Fibroblast of skin of right biceps (primary cell): Measurements from ENCODE around the gene CRACDL.

Experiments
- DNase-seq: peaks from one replicate; pipeline ENCODE4 v3.0.0-alpha.2; 2013

The CRACDL gene

DNA sequence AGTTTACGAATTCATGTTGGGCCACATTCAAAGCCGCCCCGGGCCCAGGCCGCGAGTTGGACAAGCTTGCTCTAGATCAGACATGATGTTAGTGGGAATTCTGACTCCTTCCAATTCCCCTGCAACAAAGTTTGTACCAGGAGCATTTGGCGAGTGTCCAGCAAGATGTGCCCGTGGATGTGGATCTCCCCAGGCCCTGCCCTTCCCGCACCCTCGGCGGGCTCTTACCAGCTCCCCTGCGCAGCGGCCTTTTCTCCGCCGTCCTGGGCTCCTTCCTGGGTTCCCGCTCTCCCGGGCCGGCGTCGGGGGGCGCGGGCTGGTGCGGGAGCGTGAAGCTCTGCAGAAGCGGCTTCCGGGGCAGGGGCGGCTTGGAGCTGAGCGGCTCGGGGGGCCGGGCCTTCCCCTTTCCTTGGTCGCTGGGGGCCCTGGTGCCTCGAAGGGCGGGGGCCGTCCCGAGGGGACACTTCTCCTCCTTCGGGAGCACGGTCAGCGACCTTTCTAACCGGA lies 114.3 kb downstream of the CRACDL start:
- DNase-seq: no peak

DNA sequence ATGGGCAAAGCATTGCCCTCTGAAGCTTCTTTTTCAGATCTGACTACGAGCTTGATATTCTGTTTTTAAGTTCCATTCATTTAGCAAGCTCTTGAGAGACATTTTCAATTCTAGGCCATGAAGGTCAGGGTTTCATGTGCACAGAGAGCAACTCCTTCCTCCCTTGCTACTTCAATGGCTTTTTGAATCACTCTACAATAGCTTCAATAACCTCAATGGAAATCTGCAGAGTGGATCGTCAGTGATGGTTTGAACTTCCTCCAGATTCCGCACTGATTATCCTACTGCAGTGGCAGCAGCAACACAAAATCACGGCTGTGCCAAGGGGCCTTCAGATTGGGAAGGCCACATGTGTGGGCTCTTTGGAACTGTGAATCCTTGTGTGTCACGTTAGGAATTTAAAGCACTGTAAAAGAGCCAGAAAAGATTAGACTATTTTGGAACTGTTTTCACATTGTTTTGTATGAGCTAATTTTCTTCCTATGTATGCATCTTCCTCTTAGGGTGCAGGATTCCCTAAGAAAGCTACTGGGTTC lies 116.7 kb downstream of the CRACDL start:
- DNase-seq: no peak

DNA sequence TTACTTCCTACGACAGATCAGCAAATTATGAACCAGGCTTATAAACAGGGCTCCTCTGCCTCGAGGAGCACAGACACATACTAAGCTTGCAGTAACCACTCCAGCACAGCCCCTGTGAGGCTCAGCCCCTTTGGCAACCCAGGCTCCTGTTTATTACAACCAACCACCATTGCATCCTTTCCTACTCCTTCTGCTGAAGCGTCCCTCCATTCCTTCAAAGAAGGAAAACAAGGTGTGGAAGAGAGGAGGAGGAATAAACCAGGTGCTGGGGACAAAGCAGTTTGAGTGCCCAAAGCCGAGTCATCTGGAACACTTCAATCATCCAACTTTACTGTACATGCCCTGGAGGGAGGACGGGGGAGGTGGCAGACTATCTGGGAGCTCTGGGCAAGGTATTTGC lies 117.9 kb downstream of the CRACDL start:
- DNase-seq: no peak

DNA sequence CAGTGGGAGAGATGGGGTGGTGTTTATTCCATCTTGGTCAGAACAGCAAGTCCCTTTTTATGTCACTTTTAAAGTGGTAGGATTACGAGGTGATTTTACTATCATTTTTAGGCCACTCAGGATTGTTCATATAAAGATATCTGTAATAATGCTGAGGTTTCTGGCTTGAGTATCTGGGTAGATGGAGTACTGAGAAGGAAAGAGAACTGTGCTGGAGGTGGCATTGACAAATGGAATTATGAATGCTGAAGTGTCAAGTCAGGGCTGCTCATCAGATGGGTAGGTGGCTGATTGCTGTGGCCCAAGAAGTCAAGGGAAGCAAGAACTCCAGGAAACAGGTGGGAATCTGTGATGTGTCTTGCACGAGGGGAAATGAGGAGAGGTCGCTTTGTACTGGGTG lies 119.7 kb downstream of the CRACDL start:
- no peak for DNase-seq

DNA sequence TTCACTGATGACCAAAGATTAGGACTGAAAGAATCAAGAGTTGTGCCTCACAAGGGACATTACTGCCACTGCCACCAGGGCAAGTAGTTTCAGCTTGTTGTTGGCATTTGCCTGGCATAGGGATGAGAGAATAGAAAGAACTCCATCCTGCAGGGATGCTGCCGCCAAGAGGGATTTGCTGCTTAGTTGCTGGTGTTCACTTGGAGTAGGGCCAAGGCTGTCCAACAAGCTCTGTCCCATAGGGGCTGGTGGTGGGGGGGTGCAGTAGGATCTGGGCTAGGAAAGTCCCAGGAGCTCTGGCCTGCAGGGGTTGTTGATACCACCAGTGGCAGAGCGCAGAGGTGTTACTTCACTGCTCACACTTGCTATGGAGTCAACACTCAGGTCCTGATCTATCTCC lies 120.2 kb downstream of the CRACDL start:
- no peak for DNase-seq

DNA sequence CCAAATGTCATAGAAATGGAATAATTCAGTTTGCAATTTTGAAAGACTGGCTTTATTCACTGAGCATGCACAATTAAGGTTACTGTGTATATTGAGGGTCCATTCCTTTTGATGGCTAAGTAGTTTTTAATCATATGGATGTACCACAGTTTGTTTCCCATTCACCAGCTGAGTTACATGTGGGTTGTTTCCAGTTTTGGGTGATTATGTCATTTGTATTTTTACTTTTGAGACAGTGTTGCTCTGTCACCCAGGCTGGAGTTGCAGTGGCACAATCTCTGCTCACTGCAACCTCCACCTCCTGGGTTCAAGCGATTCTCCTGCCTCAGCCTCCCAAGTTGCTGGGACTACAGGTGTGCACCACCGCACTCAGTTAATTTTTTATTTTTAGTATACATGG lies 124.3 kb downstream of the CRACDL start:
- DNase-seq: no peak

DNA sequence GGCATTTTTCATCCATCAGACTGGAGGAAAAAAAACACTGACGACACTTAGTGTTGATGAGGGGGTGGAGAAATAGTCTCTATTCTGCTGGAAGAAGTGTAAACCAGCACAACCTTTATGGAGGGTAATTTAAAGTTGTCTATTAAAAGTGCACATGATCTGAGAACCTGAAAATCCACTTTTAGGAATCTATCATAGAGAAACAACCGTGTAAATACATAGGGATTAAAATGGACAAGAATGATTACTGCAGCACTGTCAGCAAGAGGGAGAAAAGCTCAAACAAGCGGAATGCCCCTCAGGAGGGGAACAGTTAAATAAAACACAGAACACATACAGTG lies 125.5 kb downstream of the CRACDL start:
- DNase-seq: no peak

DNA sequence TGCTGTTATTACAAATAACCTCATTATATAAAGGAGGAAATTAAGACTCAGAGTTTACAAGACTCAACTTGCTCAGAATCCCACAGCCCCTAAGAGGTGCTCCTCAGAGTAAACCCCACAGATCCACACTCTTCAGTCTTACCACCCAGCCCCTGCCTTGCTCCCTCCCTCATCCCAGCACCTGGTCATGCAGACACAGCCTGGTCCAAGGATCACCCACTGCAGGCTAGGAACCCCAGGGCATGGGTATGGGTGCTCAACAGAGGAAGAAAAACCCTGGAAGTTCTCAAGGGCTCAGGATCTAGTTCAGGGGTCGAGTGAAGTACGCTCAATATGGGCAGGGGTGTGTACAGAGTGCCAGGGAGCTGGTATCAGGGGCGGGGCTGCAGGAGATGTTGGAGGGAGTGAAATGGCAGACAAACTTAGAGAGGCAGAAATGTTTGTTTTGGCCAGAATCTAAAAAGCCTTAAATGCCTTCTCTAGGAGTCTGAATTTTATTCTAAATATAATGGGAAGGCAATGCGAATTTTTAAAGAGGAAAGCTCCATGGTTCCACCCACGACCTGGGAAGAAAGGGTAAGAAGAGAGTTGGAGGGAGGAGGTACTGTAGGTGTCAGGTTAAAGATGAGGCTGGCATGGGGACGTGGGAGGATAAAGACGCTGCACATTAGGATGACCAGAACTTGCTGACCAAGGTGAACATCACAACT lies 126.0 kb downstream of the CRACDL start:
- DNase-seq: no peak

DNA sequence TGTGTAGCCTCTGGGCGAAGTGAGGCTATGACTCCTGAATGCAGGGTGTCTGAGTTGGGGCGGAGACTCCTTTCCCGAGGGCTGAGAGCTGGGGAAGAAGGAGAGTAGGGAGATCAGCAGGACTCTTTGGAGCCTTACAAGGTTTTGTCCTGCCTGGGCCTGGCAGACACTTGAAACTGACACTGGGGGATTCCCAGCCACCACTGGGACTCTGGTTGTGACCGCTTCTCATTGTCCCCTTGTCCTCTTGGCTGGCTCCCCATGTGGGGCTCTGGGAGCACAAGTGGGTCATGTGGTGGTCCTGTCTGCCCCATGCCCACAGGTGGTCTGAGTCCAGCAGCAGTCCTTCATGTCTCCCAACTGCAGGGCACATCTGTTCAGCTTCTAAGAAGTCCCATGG lies 126.9 kb downstream of the CRACDL start:
- no peak for DNase-seq

DNA sequence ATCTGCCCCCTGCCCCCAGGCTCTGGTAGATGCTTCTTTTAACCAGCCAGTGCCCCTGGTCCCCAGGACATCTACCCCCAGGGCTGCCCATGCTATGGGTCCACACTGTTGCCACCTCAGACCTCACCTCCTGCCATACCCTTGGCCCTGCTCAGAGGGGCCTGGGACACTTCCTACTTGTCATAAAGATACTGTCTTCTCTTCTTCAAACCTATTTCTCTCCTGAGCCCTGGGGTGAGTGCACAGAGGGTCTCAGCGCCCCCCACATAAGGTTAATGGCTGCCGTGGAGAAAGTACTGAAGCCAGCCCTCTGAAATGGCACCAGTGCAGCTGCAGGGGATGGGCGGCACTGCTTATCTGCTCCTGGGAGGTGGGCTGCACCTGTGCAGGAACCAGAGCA lies 127.5 kb downstream of the CRACDL start:
- no peak for DNase-seq

DNA sequence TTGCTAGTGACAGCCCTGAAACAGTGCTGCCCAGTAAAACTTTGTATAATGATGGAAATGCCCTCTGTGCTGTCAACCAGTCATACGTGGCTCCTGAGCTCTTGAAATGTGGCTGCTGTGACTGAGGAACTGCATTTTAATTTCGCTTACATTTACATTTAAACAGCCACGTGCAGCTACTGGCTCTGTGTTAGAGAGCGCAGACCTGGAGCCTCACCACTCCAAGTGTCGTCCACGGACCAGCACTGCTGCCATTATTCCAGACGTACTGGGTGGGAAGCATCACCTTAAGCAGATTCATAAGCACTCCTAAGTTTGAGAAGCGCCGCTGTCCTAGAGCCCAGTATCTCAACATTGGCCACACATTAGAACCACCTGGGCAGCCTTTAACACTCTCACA lies 128.1 kb downstream of the CRACDL start:
- no peak for DNase-seq

DNA sequence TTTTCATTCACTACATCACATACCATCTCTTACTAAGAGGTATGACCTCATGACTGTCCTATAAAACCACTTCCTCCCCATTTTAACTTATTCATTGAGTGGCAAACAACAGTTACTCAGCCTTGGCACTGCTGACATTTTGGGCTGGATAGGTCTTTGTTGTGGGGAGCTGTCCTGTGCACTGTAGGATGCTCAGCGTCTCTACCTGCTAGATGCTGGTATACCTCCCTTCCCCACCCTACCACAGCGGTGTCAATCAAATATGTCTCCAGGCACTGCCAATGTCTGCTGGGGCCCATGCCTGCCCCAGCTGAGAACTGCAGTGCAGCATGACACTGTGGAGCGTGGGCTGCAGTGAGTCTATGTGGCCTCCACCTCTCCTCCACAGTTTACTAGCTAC lies 128.8 kb downstream of the CRACDL start:
- no peak for DNase-seq

DNA sequence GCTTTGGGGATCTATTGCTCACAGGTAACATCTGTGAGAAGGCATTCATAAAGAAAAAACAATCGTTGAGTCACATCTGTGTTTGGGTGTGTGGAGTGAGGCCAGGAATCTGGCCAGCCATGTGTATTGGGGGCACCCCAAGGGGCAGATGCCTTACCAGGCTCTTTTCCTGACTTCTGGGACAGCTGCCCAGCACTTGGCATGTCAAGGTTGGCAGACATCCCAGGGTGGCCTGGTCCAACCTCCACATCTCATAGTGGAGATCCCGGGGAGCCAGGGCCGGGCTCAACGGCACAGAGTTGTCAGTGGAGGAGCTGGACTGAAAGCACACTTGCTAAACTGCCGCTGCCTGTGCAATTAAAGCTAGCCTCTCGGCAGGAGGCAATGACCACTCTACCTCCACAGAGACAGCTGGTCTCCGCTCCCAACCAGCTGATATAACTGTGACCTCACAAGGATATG lies 129.8 kb downstream of the CRACDL start:
- no peak for DNase-seq

DNA sequence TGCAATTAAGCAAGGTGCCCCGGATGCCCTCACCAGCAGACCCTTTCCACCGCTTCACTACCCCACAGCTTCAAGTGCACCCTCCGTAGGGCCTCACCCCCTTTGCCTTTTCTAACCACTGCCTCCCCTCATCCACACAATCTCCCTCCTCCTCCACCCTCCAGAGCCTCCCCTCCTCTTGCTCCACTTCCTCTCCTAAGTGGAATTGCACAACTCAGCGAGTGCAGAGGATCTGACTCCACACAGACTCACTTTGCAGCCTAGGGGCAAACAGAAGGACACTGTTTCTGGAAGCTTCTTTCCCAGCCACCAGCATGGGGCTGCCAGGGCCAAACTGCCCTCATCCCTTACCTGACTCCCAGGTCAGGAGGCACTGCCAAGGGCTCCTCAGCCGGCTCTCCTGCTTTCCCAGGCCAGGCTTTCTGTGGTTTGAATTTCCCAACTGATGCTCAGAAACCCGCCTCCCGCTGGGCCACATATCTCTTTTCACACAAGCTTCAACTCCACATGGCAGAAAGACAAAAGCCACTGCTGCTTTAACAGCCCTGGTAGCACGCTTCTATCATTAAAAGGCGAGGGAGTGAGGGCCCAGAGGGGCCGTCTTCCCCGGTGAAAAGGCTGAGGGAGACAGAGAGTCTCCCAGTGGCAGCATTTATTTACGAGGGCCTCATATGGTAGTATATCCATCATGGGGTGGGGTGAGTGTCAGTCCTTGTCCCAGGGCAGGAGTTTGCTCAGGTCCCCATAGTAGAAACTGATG lies 130.4 kb downstream of the CRACDL start:
- peak; percentile 19 for DNase-seq

DNA sequence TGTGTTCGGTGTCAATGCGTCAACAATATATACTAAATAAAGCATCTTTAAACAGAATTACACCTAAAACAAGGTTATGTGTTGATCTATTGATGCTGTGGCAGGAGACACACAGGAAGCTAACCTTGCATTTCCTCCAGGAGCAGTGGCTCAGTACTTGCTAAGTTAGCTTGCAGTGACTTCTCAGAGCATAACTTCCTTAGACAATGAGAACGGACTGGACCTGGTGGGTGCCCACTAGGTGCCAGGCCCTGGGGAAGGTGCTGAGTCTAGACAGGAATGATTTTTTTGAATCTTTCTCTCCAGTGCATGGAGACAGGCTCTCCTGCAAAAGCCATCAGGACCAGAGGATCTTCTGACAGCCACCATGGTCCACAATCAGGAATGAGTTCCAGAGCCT lies 131.3 kb downstream of the CRACDL start:
- no peak for DNase-seq

DNA sequence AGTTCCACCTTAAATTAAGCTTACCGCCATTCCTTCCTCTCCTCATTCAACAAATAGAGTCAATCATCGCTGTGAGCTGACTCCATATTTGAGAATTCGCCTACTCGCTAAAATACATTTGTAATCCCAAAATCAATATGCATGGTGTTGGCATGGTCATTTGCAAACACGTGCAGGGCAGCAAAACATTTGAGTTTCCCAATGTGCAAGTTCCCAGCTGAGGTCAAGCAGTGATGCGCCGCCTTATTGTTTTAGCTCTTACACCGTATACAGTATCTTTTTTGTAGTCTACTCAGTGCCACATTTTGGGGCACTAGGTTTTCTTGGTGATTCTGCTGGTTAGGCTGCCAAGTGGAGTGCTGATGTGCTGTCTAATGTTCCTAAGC lies 131.8 kb downstream of the CRACDL start:
- DNase-seq: no peak

DNA sequence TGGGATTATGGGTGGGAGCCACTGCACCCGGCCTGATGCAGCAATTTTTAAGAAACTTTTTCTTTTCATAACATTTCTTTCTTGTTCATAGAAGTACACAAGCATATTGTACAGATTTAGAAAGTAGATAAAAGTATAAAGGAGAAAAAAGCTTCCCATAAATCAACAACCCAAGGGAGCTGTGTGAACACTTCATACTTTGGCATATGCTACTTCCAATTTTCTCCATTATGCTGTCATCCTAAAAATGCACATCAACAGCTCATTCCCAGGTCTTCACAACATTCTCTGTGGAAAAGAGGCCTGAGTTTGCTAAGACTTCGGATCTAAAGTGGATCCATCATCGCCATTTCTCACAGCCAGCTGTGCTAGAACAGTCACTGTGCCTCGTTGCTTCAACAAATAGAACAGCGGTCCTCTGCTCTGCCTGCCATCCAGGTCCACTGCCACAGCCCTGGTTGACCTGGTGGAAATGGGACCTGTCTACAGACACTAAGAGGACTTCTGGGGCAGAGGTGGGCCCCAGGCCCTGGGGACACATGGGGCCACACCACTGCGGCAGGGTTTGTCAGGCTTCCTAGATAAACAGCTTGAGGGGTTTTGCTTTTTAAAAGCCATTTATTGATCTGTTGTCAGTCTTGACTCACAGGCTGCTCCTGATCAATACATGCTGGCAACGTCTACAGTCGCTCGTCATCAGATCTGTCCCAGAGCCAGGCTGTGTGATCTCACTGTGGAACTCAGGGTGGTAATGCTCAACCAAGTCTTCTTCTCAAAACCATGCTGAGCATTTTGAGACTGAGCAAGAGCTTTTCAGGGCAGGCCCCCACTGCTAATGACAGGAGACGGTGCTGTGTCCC lies 132.4 kb downstream of the CRACDL start:
- DNase-seq: no peak

DNA sequence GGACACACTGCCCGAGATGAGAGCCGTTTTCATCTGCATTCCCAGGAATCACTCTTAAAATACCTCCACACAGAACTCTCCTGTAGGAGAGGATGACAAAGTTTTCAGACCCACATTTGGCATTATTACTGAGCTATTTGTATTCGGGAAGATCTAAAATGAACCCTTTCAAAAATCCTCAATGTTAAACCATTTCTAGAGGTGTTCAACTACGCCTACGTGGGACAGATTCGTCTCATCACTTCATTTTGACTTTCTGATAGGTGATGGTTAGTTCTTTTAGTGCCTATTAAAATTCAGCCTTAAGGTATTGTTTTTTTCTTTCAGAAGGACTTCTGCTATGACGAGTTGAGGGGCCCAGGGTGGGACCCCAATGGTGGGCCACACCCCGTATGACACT lies 133.7 kb downstream of the CRACDL start:
- DNase-seq: no peak

DNA sequence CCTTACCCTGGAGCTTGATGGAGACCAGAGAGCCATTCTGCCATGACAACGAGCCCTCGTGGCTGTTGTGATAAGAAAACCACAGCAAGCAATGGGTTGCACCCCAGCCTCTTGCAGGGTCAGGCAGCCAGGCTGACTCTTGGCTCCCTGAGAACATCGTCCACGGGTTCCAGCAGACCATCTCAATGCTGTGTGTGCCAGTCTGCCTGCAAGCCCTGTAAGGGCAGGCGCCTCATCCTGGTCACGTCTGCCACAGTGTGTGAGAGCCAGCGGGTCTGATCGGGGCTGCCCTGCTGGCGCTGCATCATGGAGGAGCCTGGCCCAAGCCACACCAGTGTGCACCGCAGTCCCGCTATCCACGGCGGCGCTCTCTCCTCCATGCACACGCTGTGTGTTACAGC lies 134.1 kb downstream of the CRACDL start:
- DNase-seq: no peak

DNA sequence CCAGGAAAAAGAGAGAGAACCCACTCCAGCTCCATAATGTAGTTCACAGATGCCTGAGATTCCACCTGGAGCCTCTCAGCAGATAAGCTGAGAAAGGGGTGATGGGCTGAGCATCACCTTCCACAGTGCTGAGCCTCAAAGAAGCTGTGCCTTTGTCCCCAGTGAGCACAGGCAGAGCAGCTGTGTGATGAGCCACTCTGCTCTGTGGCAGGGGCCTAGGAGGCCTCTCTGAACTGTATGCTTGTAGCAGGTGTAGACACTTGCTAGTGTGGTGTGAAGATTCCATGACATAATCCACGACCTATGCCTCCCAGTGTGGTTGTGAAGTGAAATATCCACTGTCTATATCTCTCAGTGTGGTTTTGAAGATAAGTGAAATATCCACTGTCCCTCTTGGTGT lies 134.7 kb downstream of the CRACDL start:
- DNase-seq: no peak

DNA sequence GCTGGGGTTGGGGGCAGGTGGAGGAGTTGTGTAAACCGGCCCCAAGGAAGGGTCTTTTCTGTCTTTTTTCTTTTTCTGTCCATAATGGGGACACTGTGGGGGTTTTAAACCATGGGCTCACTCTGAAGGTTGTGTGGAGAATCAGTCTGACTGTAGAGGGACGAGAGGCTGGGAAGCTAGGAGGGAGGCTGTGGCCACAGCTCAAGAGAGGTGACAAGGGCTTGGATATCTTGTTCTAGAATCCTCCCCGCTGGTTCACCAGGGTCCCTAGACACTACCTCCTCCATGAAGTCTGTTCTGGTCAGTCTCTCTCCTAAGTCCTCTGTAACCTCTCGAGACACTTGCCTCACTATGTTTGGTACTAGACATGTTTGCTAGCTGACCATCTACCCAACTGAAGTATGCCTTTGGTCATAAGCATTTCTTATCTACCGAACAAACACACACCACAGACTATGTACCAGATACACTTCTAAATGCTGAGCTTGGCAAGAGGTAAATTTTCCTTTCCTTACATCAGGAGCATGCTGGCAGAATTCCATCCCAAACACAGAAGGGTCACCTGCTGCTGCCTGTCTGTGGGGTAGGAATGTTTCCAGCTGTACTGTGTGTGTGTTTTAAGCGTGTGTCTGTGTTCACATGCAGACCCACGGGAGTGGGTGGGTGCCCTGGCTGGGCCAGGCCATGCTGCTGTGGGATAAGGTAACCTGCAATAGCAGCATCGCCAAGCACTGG lies 135.5 kb downstream of the CRACDL start:
- DNase-seq: no peak
